ENCODE data around the gene TTLL1.

The TTLL1 gene

DNA sequence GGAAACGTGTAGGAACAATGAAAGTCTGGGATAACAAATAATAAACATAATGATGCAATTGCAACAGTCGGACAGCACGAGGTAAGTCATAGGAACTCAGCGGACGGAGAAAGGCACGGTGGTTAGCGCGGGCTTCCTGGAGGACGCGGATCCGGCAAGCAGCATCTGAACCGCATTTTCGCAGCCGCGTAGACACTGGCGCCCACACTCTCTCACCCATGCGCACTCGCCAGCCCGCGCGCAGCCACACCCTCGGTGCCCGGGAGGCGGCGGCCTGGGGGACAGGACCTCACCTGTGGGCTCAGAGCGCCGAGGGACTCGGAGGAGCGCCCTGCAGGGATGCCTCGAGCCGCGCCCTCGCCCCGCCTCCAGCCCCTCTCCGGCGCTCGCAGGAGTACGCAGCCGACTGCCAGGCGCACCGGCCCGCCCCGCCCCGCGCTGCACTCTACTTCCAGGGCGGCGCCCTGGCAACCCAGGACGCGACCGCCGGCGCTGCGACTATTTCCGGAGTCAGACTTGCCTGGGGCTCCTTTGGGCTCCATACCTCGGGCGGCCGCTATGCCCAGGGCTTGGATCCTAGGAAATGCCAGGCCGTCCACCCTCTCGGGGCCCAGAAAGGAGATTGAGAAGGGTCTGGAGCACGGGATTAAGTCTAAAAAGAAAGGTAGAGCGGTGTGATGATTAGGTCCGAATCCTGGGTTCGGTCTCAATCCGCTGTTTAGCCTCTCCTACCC is at the start of gene TTLL1:
TTLL1 (minus strand) TSS at position 408 of the 734 bp plus-strand sequence. CDS start 13,805 bp downstream, outside the sequence.
- peak; percentile 80 for DNase-seq (ENCODE audit: low read depth)

DNA sequence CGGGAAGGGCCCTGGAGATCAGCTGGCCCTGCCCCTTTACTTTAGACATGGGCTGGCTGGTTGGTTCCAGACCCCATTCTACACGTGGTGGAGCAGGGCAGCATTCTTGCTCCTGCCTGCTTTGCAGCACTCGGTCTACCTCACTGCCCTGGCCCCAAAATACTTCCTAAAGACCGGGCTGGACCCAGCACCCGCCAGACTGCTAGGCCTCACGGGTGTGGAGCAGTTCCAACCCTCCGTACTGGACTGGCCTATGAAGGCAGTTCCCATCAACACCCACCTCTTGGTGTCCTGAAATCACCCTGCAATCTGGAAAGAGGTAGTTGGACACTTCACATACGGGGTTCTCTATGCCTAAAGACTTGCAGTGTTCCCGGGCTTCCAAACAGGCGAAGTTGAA is 47.6 kb upstream of the TTLL1 start:
- no peak for DNase-seq (ENCODE audit: low read depth)

DNA sequence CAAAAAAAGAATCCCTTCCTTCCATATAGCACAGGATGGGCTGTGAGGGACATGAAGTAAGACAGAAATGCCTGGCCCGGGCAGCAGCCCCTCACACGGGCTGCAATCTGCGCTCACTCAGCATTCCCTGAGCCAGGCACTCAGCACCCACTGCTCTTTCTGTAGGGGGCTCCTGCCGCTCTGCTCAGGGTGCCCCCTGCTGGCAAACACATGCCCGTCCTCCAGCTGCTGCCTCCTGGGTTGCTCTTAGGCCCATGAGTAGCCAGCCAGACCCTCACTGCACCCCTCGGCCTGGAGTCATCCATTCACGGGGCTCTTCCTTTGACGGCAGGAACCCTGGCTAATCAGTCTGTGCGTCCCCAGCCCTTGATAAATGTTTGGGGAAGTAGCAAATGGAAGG is 47.1 kb upstream of the TTLL1 start:
- no peak for DNase-seq (ENCODE audit: low read depth)

DNA sequence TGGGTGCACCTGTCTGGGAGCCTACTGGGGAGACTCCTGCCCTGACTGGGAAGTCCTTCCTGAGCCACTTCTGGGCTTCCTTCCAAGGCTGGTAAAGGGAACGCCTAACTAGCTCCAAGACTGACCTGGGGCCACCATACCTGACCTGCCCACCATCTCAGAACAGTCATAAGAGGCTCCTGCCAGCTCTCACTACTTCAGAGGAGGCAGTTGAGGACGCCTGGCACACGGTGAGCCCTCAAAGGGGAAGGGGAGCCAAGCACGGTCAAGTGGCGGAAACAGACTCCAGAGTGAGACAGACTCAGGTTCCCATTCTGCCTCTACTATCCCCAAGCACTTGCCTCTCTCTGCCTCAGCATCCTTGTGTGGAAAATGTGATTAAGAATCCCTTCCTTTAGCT is 46.4 kb upstream of the TTLL1 start:
- no peak for DNase-seq (ENCODE audit: low read depth)

DNA sequence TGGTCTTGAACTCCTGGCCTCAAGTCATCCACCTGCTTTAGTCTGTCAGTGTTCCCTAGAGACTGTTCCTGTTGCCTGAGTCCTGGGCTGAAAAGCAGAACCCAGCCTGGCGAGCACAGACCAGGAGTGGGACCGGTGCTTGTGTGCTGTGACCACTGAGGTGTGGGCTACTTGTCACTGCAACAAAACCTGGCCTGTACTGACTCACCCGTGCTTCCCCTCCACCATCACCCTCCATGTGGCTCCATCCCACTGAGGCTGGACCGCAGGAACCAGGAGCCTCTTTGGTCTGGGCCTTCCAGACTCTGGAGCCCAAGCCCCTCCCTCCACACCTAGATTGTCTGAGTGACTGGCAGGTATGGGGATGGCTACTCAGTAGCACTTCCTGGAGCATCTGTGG is 45.4 kb upstream of the TTLL1 start:
- DNase-seq (ENCODE audit: low read depth) = no peak

DNA sequence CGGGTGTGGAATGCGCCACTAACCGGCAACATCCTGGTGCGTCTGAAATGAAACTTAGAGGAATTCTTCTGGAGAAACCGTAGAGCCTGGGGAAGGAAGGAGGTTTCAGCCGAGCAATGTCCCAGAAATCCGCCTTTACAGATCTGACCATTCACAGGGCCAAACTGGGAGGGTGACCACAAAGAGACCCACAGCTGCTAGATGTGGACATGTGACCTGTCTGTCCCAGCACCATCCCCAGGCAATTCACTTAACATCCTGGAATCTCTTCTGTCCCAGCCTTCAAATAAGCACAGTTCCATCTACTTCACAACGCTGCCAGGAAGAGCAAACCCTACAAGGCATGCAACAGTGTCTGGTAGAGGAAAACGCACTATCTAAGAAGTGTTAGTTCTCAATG is 44.2 kb upstream of the TTLL1 start:
- no peak for DNase-seq (ENCODE audit: low read depth)

DNA sequence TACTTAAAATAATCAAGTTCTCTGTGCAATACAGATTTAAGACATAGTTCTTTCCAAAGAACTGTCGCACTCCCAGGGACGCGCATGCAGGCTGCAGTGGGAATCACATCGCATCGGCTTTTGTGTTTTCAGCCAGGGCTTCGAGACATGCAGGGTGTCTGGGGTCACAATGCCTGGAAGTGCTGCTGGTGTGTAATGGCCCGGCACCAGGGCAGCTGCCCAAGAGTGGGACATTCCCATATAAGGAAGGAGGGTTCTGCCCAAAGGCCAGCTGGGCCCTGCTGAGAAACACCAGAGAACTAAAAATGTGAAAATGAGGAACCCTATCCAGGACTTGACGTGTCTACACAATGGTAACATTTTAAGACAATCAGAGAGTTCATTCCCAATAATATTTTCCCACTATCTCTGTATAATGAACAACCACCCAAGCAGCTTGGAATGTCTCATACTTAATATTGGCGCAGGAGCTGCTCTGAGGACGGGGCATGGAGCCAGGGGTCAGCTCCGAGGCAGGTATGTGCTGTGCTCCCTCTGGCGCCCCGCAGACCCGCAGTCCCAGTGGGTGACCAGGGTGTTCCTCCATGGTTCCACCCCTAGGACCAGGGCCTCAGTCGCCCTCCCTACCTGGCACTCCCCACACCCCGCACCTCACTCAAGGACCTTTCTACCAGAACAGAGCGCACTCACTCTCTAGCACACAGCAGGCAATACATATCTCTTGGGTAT is 42.7 kb upstream of the TTLL1 start:
- DNase-seq (ENCODE audit: low read depth) = no peak

DNA sequence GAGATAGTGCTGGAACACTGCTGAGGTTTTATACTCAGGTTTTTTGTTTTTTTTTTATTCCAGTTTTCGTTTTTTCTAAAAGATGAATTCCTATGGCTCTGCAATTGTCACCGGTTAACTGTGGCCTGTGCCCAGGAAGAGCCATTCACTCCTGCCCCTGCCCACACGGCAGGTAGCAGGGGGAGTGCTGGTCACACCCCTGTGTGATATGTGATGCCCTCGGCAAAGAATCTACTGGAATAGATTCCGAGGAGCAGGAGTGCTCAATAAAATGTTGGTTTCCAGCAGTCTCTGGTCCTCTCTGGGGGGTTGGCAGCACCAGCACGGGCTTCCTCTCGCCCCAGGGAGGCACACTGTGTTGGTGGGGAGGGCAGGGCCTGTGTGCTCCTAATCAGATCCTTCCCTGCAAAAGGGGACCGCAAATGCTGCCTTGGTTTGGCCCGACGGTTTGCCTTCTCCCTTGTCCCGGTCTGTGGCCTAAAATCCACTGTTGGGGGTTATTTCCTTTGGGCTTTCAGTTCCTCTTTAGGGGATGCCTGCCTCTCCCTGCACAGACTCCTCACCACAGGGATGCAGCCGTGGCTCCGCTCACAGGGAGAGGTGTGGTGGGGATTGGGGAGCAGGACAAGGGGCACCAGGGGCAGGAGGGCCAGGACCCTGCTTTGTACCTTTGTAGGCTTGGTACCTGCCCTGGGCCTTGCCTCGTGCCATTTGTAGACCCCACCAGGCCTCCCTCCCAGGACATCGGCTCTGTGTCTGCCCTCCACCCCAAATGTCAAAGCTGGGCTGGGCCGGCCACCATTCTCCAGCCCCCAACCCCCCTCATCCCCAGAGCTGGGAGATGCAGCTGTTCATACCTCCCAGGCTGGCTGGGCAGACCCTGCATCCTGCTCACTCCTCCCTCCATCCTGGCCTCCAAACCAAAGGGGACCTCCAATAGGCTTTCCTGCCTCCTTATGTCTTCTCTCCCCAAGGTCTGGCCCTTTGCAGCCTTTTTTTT is 40.5 kb upstream of the TTLL1 start:
- no peak for DNase-seq (ENCODE audit: low read depth)

DNA sequence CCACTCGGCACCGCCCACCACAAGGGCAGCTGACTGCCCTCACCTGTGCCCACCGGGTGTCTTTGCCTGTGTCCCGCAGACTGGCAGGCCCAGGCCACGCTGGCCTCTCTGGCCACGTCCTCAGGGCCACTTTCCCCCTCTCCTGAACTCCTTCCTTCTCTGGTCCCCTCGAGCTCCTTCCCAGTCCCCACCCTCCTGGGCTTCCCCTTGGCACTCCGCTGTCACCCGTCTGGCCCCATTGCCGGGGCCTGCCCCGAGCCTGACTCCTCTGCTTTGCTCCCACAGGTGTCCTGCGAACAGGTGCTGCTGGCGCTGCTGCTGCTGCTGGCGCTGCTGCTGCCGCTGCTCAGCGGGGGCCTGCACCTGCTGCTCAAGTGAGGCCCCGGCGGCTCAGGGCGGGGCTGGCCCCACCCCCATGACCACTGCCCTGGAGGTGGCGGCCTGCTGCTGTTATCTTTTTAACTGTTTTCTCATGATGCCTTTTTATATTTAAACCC is 39.8 kb upstream of the TTLL1 start:
- DNase-seq (ENCODE audit: low read depth) = no peak

DNA sequence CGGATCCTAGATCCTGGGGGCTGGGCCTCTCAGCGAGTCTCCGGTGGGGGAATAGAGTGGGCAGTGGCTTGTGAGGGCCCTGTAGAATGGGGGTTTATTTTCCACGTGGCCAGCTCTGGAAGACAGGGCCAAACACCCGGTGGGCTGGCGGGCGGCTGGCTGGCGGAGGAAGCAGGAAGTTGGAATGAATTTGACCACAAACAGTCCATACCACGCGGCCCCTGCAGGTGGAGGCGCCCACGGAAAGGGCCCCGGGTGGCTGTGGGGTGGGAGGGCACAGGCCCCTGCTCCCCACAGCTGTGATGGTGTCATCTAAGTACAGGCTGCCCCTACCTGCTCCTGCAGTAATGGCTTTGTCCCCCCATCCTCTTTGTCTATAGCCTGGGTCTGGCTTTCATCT is 38.9 kb upstream of the TTLL1 start:
- DNase-seq (ENCODE audit: low read depth) = no peak

DNA sequence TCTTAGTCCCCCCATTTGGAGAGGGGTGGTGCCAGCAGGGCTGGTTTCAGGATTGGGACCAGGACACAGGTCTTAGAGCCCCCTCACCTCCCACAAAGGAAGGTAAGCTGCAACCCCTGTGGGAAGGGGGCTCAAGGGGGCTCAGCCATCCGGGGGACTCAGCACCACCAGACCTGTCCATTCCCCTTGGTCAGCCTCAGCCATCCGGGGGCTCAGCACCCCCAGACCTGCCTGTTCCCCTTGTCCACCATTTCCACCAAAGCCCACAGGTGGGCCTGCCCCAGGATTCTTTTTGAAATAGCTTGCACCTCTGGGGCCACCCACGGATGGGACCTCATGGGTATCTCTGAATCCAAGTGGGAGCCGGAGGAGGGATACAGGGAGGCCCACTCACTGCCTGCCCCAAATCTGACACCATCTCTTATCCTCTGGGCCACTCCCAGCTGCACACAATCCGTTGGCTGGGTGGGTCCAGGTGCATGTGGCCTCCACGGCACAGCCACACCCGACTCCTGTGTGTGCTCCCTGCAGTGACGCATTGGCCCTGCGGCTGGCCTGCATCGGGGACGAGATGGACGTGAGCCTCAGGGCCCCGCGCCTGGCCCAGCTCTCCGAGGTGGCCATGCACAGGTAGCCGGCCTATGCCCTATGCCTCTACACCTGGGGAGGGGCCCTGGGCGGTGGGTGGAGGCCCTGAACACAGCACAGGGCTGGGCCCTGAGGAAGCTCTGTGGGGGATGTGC is 38.1 kb upstream of the TTLL1 start:
- DNase-seq (ENCODE audit: low read depth) = no peak

DNA sequence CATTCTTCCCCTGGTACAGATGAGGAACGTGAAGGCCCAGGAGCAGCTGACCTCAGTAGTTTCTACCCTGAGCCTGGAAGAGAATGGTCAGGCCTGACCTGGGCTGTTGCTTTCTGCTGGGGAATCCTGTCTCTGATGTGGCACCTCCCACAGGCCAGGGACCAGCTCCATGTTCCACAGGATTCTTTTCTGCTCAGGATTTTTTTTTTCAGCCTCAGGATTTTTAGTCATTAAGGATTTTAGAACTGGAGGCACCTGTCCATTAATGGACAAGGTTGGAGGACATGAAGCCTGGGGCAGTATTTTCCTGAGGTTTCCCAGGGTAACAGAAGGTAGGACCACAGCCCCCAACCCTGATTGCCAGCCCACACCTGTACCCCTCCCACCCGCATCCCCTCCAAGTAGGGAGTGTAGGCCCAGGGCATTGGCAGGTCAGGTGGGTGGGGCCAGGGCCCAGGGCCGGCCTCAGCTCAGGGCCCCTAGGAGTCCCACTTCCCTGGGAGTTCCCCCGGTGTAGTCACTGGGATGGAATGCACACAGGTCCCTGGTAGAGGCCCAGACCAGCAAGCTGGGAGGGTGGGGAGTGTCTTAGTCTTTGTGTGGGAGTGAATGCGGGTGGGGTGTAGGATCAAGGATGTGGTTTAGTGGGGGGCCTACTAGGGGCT is 37.4 kb upstream of the TTLL1 start:
- DNase-seq (ENCODE audit: low read depth) = no peak

DNA sequence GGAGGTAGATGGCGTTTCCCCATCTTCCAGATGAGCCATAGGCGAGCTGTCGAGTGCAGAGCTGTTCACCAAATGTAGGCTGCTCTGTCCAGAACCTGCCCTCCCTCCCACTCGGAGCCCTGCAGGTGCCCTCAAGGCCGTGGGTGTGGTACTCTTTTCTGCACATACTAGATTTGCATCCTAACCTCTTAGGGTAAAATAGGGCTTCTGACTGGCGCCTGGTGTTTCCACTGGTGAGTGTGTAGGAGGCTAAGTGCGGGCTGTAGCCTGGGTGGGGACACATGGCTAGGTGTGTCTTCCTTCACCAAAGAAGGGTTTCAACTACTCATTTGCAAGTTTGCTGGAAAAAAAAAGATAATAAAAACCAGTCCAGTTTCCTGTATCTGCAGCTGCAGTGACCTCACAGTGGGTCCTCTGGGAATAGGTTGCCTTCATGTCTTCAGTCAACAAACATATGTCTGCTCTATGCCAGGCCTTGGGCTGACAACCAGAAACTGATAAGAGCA is 29.8 kb upstream of the TTLL1 start:
- DNase-seq (ENCODE audit: low read depth) = no peak

DNA sequence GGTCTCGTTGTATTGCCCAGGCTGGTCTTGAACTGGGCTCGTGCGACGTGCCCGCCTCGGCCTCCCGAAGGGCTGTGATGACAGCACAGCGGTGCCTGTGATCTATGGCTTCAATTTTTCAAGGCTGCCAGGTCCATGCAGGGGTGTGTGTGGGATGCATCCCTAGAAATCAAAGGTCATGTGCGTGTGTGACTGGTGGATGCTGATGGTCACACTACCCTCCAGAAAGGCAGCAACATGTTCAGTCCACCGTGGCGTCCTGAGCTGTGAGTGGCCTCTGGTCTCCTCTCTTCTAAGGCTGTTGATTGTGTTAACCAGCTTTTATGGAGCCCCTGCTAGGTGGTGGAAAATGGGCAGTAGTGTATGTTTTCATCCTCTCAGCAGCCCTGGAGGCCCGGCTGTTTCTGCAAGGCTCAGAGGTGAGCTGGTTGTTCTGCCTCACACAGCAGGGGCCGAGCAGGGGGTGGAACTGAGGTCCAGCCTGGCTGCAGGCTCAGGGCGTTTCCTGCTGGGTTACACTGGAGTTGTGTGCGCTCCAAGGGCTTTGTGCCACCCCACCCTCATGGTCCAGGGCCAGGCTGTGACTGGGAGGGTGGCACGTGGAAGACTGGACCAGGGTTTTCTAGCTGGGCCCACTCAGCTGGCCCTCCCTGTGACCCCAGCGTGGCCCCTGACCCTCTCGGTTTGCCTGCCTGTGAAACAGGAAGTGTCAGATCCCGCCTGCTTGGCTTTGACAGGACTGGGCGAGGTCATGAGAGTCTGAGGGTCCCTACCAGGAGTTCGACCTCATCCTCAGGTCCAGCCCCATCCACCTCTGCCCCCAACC is 29.0 kb upstream of the TTLL1 start:
- no peak for DNase-seq (ENCODE audit: low read depth)

DNA sequence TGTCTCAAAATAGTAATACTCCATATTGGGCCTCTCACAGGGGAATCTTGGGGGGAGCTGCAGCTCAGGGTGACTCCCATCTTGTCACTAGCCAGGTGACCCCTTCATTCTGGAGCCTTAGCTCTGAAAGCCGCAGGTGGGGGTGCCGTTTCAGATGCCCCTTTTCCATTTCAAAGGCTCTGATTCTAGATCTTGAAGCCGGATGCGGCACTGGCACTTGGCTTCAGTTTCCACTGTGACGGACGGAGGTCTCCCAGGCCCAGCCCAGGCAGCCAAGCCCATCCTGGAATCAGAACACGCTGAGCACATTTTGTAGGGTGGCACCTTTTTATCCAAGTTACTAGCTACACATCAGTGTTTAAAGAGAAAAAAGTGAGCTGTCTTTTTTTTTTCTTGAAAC is 27.7 kb upstream of the TTLL1 start:
- DNase-seq (ENCODE audit: low read depth) = no peak

DNA sequence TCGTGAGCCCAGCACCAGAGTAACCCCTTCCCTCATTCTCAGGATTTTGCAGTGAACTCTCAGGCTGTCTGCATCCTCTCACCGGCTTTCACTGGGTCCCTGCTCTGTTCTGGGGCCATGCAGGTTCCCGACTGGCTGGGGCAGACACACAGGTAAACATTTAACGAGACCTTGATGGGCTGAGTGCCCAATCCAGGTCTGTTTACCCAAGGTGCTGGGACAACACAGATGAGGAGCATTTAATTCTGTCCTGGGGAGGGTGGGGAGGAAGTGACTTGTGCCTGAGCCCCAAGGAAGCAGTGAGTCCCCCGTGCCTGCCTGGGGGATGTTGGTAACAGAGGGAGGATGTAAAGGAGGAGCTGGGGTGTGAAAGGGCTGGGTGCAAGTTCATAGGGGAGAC is 25.8 kb upstream of the TTLL1 start:
- no peak for DNase-seq (ENCODE audit: low read depth)

DNA sequence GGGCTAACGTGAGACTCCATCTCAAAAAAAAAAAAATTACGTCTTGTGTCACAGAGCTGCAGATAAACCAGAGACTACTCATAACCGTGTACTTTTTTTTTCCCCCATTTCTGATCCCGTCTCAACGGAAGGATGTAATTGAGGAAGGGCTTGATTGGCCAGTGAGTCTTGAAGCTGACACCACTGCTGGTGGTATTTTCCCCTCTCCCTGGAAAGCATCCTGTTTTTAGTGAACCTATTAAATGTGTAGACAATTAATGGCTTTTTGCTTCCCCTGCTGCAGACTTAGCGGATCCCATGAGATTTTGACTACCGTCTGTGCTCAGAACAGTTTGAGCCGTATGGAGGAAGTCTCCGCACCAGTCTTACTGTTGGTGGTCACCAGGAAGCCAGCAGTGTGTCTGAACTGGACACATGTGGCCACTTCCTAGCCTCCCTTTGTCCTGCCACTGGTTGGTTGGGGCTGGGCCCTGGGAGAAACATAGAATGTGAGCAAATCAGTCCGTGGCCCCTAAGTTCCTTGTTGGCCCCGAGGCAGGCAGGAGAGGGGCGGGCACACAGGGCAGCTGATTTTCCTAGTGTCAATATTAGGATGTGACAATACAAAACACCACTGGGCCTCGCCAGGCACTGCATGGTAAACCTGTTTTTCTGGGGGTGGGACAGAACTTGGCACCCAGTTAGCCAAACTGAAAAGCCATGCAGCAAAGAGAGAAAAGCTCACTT is 24.5 kb upstream of the TTLL1 start:
- no peak for DNase-seq (ENCODE audit: low read depth)

DNA sequence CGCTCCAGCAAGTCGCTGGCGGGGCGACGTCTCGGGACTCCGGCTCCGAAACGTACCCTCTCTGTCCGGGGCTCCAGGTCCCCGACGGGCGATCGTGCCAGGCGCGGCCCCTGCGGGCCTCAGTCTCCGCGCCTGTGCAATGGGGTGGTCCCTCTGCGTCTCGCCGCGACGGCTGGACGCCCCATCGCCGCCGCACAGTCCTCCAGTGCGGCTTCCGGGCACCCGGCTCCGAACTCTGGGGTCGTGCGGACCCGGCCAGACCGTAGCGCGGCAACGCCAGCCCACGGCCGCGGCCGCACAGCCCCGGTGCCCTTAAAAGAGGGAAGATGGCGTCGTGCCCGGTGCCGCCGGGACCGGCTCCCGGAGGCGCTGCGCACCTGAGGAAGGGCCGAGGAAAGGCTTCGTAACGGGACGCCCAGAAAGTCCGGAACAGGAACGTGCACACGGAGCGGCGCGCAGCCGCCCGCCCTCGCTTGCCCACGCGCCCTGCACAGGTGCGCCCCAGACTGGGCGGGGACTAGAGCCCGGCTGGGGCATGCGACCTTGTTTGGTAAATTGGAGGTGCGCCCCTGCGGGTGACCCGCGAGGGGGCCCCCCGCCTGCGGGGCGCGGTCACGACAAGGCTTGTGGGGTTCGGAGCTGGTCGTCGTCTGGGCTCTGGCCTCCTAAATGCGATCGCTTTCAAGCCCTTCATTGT is 21.9 kb upstream of the TTLL1 start:
- no peak for DNase-seq (ENCODE audit: low read depth)

All from activated gamma-delta T cell treated with anti-CD3 and anti-CD28 coated beads, Interleukin-2, amount 50 U/mL, for 16 hours (primary cell).